NCI-H187 (cell line): Measurements from ENCODE around the gene RPS25.
"Not testable (repeated sequence)": the region's sequence is repeated elsewhere in the genome, so short reads cannot be mapped to it uniquely, and the experiment has no call there.

Experiments
- DNase-seq, 2 experiments: peaks; one replicate each; lab custom pipeline; 2025; lab: John Stamatoyannopoulos, UW

Gene RPS25

DNA sequence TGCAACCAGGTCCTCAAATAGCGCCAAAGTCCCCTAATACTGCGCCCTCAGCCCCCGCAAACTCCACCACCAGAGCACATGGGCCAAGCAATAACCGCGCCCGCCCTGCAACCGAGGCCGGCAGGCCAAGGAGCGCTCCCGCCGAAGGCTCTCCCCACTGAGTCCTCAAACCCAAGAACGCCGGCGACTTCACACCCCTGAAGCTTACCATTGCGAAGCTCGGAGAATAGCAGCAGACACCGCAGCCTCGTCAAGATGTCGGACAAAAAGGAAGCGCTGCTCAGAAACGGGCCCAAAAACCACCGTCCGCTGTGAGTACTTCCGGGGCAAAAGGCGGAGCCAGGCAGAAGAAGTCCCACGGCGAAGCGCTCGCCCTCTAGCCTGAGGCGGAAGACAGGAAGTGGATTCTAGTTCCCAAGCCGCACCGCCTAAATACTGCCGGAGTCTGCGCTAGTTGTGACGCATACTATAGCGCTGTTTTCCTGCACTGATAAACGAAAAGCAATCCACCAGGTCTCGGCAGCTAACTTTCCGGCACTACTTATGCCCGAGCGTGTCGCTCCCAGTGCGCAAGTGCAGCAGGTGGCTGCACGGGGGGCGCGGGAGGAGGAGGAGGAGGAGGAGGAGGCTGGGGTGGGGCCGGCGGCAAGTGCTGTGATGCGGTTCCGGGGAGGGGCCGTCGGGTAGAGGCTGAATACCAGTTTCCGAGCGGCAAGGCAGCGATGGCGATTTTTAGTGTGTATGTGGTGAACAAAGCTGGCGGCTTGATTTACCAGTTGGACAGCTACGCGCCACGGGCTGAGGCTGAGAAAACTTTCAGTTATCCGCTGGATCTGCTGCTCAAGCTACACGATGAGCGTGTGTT, at the start of gene RPS25, which contains the start of gene TRAPPC4:
TSS of gene RPS25 (minus strand) at position 270 of the 865 bp plus-strand sequence. CDS start at position 211, 59 bp downstream.
TSS of gene TRAPPC4 (plus strand) at position 693 of the 865 bp plus-strand sequence. CDS start at position 723, 30 bp downstream.
- DNase-seq = peak; percentile 87 to 94

- peak; percentile 81 to 89 for DNase-seq
Observed at GRCh38 chr11:119067371-119068222, 49.5 kb upstream of the RPS25 start, which contains the start of gene VPS11. TSS of gene VPS11 (plus strand) at chr11:119067818. CDS start at chr11:119067824, 6 bp downstream.

DNA sequence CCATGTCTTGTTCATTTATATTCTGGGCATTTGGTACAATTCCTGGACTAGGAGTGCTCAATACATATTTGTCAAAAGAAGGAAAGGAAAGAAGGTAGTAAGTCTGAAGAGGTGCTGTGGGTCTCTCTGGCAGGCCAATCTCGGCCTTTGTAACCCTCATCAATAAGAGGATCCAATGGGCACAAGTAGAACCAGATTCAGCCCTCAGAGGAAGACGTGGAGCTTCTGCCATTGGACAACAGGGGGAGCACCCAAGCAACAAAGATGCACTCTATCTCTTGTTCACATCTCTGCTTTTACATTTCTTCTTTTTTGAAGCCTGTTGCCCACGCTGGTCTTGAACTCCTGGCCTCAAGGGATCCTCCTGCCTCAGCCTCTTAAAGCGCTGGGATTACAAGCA, 47.2 kb upstream of the RPS25 start:
- no peak for DNase-seq

DNA sequence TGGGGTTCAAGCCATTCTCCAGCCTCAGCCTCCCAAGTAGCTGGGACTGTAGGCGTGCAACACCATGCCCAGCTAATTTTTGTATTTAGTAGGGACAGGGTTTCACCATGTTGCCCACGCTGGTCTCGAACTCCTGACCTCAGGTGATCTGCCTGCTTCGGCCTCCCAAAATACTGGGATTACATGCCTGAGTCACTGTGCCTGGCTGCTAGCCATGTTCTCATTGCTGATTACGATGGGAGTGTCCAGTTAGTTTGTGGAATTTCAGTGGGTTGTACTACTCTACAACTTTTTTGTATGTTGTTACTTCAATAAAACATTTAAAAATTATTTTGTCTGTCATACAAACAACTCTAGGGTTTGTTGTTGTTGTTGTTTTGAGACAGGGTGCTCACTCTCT, 44.6 kb upstream of the RPS25 start:
- DNase-seq = no peak

DNA sequence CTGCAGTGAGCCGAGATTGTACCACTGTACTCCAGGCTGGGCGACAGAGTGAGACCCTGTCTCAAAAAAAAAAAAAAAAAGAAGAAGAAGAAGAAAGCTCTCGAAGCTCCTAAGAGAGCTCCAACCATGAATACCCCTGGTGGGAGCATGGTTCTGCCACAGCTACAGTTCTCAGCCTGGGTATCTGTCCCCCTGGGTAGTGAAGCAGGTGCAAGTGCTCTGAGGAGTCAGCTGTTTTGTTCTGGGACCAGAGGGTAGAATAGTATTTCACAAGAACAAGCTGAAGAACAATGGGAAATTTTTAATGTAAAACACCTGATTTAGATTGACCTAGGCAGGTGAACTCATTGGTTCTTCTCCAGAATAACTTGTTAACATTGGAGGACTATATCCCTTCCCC, 43.1 kb upstream of the RPS25 start:
- no peak for DNase-seq

DNA sequence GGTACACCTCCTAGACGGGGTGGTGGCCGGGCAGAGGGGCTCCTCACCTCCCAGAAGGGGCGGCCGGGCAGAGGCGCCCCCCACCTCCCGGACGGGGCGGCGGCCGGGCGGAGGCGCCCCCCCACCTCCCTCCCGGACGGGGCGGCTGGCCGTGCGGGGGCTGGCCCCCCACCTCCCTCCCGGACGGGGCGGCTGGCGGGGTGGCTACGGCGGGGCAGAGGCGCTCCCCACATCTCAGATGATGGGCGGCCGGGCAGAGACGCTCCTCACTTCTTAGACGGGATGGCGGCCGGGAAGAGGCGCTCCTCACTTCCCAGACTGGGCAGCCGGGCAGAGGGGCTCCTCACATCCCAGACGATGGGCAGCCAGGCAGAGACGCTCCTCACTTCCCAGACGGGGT, 41.0 kb upstream of the RPS25 start:
- not testable (repeated sequence) for DNase-seq

DNA sequence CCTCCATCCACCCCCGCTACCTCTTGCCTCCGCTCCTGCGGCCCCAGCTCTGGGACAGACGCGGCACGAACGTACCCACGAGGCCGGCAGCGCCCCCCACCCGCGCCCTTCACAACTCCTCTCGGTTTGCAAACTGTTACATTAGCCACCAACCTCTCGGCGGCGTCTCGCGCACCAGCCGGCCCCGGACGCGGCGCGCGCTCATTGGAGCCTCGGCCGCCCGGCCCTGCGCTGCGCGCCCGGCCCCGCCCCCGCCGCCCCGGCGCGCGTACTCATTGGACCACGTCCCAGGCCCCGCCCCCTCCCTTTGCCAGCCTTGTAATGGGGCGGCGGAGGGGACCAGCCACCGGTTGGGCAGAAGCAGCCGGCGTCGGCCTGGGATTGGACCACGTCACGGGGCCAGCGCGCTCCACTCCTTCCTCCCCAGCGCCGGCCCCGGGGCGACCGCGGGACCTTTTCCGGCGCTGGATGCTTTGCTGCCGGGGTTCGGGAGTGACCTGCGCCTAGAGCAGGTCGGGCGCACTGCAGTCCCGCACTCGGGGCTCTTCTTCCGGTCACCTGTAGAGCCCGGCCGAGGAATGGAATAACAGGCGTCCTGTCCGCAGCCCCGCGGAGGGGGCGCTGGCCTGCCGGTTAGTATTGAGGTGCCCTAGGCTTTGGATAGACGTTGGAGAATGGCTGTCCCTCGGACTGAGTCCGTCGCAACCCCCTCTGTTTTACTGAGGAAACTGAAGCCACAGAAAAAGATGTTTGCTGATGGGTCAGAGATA, 39.0 kb upstream of the RPS25 start, which contains the start of gene HYOU1:
TSS of gene HYOU1 (minus strand) at position 206 of the 770 bp plus-strand sequence. CDS start 1,045 bp downstream, outside the sequence.
- DNase-seq = peak; percentile 83 to 97

DNA sequence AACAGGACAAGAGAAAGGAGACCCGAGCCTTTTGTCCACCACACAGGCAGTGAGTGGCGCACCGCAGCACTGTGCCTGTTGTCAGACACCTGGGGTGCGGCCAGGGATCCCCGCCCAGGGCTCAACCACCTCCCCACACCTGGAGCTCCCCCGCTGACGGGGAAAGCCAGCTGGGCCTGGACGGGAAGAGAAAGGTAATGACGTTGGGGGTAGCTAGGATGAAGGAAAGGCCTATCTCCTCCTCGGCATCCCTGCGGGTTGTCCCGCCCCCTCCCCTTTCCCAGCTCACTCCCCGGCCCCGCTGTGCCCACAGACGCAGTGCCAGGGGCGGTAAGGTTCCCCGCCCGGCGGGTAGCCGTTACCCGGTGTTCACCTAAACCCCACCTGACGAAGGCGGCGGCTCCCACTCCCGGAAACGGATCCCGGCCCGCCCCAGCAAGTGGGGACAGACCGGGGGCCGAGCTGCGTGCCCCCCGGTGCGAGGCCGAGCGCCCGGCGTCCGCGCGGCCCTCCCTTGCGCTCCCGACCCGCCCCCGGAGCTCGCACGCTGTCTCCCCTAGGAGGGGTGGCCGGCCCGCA, 38.4 kb upstream of the RPS25 start:
- DNase-seq = no peak

- no peak for DNase-seq
Observed at GRCh38 chr11:119055901-119056300, 37.8 kb upstream of the RPS25 start.

GRCh38 chr11:119054418-119054817, 36.3 kb upstream of the RPS25 start:
- no peak for DNase-seq

GRCh38 chr11:119052163-119052814, 34.1 kb upstream of the RPS25 start:
- DNase-seq = no peak

- DNase-seq = no peak
Observed at GRCh38 chr11:119051440-119052162, 33.5 kb upstream of the RPS25 start.

GRCh38 chr11:119049081-119049480, 30.9 kb upstream of the RPS25 start:
- no peak for DNase-seq

DNA sequence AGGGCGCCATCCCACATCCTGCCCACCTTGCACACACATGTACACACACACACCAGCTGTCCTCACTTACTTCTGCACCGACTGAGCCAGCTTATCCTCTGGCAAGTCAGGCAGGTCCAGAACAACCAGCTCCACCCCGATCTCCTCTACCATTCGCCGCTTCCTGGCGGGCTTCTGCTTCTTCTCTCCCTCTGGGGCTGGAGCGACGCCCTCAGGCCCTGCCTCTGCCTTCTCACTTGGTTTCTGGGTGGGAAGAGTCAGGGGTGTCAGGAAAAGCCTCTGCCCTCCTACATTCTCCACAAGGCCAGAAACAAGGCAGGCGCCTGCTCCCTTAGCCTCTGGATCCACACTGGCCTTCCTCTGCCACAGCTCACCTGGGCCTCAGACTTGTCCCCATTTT, 30.5 kb upstream of the RPS25 start:
- no peak for DNase-seq

GRCh38 chr11:119047205-119047604, 29.1 kb upstream of the RPS25 start:
- DNase-seq = no peak

DNA sequence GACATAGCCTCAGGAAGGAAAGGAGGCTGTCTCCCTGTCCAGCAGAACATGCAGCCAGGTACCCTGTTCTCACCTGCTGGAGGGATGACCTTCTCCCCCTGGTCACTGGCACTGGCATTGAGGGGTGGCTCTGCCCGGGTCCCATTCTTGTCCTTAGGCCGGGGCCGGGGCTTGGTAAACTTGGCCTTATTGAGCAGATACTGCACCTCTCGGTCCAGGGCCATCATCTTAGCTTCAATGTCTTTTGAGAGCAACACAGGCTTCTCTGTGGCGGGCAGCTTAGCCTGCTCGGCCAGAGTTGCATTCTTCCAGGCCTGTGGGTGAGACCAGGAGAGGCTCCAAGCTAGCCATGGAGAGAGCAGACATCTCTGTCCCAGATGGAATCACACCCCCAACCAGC, 28.3 kb upstream of the RPS25 start:
- no peak for DNase-seq

DNA sequence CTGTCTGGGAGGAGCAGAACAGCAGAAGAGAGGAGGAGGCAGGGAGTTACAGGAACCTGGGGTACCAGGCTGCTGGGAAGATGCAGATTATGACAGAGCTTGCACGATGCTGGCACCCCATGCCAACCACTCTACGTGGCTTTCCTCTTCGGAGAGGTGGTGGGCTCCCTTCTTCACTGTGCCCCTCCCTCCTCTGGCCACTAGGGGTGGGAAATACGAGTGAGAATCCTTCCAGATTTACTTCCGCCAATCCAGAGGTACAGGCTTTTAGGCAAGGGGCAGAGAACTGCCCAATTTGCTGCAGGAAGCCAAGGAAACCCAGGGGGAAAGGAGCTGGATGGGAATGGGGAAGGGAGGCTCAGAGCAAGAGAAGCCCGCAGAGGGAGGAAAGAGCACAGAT, 26.6 kb upstream of the RPS25 start:
- no peak for DNase-seq

GRCh38 chr11:119042927-119043326, 24.8 kb upstream of the RPS25 start:
- DNase-seq = no peak

- DNase-seq = no peak
Observed at GRCh38 chr11:119041821-119042514, 23.8 kb upstream of the RPS25 start.
